Renal cortical epithelial cell (primary cell): ENCODE results near the gene THAP11. TPM values are rescaled to one million over a fixed set of nuclear protein-coding genes. Genes with fewer than 3 reads are reported as not detected.
"Not testable (repeated sequence)": the region's sequence is repeated elsewhere in the genome, so short reads cannot be mapped to it uniquely, and the experiment has no call there.

Experiments
- DNase-seq: peaks from one replicate; pipeline ENCODE4 v3.0.0-alpha.2; 2011; ENCODE audit warnings: low read depth
- total RNA-seq: library from RNA; depleted of rRNA; stranded (reverse); fragments of >200 nt; gene quantifications from 2 replicates; pipeline ENCODE4 v1.2.3, GENCODE V29; 2014

Gene THAP11
- total RNA-seq, 1 donor from 2014 or later = 36.1 TPM

DNA sequence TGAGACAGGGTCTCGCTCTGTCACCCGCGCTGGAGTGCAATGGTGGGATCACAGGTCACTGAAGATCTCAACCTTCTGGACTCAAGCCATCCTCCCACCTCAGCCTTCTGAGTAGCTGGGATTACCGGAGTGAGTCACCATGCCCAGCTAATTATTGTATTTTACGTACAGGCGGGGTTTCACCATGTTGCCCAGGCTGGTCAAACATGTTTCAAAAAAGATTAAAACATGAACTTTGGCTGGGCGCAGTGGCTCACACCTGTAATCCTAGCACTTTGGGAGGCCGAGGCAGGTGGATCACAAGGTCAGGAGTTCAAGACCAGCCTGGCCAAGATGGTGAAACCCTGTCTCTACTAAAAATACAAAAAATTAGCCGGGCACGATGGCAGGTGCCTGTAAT, 4.9 kb upstream of the THAP11 start:
- not testable (repeated sequence) for DNase-seq

DNA sequence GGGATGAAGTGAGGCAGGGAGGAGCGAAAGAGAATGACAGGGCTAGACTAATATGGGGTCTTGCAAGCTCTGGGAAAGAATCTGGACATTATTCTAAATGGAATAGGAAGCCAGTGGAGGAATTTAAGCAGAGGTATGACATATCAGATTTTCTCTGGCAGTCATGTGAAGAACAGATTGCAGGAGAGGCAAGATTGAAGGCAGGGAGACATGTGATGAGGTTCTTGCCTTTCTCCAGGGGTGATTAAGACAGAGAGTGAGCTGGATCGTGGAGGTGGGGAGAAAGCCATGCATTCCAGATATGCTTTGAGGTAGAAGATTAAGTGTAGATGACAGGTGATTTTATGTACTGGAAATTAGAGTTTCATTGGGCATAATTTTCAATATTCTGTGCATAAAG, 4.3 kb upstream of the THAP11 start:
- DNase-seq = no peak

DNA sequence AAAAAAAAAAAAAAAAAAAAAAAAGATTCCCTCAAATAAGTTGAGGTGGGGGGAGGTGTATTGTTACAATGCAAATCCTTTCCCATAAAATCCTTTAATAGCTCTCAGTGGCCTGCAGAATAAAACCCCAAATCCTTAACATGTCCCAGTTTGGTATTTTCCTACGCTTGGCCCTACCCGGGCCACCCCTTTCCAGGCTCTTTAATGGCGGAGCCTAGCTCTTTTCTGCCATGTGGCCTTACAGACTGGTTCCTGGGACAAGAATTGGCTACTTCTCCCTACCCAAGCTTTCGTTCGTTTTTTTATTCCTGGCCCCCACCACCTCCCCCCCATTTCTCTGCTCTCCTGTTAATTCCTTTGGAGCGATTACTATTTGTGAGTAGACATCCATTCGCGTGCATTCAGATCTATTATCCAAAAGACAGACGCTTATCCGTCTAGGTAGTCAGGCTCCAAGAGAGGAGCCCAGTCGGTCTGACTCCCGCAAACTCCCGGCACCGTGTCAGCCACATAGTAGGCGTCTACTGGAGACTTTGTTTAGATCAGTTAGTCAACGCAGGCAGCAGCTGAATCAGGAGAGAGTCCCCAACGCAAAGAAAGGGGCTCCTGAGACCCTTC, 813 bp upstream of the THAP11 start:
- DNase-seq = no peak

- DNase-seq = no peak
These were observed 606 bp downstream of the THAP11 start for GRCh38 chr16:67842509-67843342.

DNA sequence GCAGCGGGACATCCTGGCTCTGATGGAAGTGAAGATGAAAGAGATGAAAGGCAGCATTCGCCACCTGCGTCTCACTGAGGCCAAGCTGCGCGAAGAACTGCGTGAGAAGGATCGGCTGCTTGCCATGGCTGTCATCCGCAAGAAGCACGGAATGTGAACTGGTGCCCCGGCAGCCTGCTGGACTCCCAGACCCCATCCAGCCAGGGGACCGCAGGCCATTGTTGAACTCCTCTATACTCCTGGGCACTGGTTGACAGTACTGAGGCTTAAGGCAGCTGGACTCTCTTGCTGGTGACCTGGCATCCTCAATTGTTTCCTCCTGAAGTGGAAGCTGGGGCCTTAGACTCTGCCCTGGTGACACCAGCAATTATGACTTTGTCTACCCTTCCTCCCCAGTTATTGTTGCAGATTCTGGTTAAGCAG, 1.2 kb downstream of the THAP11 start:
- no peak for DNase-seq

- peak; percentile 46 for DNase-seq
These were observed 2.4 kb downstream of the THAP11 start for GRCh38 chr16:67844497-67844896.

DNA sequence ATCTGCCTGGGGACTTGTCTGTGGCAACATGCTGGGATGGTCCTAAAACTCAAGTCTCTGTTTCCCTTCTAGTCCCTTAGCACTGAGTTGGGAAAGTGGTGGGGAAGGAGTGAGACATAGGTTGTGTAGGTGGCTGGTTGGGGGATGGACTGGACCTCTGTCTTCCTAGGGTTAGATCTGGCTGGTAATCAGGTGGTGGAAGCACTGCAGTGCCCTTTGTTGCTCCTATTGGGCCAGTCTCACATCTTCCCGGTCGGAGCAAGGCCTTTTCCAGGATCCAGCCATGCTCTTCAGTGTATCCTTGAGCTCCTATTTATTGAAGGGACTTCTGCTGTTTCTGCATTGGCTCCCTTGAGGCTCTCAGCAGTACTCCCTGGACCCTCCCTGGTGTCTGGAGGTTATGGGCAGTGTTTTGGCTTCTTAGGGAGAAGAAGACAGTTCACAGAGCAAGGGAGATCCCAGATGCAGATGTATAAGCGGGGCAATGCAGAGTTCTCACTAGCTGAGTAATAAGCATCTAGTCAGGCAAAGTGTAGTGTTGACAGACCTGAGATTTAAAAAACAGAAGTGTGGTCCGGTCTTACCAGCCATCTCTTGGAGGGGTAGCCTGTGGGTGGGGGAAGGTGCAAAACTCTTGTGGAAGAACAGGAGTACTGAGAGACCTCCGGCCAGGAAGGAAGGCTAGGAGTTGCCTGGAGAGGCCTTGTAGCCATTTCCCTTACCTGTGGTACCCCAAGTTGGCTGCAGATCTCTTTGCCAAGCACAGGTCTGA, 3.4 kb downstream of the THAP11 start:
- DNase-seq = no peak

- DNase-seq = no peak
These were observed 3.9 kb downstream of the THAP11 start for GRCh38 chr16:67846063-67846319.

DNA sequence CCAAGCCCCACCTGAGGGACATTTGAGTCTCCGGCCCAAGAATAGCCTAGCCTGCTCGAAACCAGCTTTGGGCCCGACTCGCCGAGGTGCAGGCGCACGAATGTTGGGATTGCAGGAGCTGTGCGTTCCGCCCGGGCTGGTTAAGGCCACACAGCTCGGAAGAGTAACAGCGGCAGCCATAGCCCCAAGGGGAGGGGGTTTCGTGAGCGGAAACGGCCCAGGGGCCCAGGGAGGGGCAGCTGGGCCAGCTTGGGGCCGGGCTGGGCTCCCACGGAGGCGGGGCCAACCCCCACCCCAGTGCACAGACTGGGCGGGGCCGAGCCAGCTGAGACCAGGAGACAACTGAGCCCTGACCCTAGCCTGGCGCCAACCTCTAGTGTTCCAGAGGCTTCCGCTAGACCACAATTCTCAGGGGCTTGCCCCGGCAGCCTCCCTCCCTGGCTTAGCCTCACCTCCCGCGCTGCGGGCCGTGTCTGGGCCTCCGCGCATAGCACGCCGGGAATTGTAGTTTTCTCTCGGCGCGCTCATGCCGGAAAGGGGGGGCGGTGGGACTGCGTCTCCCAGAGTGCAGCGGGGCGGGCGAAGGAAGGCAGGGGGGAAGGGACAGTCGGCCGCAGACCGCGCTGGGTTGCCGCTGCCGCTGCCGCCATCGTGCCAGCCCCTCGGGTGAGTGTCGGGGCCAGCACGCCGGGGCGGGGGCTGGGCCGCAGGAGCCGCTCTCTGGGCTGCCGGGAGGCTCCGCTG, 4.4 kb downstream of the THAP11 start, which contains the start of gene NUTF2:
NUTF2 (plus strand) TSS at position 614 of the 744 bp plus-strand sequence. CDS start 18,198 bp downstream, outside the sequence.
- DNase-seq = peak; percentile 72

DNA sequence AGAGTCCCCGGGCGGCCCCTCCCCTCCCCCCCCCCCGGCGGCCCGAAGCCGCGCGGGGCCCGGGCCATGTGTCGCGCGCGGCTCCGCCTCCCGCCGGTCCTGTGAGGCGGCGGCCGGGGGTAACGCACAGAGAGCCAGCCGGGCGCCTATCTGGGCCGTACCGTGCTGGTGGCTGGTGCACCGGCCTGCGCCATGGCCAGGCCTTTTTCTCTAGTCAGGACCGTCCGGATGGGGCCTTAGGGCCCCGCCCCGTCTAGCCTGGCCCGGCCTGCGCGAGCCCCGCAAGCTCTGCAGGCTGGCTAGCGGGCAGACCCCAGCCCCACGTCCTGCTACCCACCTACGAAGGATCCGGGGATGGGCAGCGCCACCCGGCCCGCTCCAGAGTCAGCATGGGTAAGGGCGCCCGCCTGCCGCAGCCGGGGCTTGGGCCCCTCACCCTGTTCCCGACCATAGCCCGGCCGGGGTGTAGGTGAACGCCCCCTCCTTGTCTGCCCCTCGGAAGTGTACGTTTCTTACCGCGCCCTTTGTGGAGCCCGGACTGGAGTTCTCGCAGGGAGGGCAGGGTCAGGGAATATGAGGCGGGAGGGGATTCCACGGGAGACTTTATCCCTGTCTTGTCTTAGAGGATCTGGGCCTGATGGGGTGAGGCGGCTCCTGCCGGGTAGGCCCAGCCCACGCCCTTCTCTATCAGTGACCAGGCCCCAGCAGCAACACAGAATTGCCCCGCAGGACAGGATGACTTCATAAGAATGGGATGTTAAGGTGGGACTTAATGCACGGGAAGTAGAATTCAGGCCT, 5.1 kb downstream of the THAP11 start, which contains the start of gene CENPT:
CENPT (minus strand) TSS at position 630 of the 798 bp plus-strand sequence. CDS start 13,834 bp downstream, outside the sequence.
- peak; percentile 75 for DNase-seq

DNA sequence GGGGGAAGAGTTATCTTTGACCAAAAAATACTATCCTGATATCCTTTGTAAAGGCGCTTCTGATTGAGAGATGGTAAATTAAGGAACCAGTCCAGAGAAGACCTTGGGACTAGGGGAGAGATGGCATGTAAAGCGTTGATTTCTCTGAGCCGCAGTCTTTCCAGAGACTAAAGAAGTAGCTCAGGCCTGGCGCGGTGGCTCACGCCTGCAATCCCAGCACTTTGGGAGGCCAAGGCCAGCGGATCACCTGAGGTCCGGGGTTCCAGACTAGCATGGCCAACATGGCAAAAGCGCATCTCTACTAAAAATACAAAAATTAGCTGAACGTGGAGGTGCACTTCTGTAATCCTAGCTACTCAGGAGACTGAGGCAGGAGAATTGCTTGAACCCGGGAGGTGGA, 6.0 kb downstream of the THAP11 start:
- DNase-seq = no peak

DNA sequence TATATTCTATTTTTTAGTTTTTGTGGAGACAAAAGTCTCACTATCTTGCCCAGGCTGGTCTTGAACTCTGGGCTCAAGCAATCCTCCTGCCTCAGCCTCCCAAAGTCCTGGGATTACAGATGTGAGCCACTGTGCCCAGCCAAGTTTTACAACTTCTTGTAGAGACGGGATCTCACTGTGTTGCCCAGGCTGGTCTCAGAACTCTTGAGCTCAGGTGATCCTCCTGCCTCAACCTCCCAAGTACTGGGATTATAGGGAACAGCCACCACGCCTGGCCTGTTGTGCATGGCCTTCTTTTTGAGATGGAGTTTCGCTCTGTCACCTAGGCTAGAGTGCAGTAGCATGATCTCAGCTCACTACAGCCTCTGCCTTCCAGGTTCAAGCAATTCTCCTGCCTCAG, 11.6 kb downstream of the THAP11 start:
- no peak for DNase-seq

DNA sequence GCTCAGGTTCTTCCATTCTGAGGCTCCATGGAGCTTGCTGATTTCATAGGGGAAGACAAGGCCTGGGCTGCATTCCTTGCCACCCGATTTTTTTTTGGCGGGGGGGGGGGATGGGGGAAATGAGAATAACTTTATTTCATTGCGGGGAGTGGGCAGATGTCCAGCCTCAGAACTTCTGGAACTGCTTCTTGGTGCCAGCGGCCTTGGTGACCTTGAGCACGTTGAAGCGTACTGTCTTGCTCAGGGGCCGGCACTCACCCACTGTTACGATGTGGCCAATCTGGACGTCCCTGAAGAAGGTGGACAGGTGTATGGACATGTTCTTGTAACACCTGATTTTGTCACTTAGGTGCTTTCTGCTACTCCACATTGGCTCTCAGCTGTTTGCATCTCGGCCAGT, 13.7 kb downstream of the THAP11 start:
- DNase-seq = no peak

DNA sequence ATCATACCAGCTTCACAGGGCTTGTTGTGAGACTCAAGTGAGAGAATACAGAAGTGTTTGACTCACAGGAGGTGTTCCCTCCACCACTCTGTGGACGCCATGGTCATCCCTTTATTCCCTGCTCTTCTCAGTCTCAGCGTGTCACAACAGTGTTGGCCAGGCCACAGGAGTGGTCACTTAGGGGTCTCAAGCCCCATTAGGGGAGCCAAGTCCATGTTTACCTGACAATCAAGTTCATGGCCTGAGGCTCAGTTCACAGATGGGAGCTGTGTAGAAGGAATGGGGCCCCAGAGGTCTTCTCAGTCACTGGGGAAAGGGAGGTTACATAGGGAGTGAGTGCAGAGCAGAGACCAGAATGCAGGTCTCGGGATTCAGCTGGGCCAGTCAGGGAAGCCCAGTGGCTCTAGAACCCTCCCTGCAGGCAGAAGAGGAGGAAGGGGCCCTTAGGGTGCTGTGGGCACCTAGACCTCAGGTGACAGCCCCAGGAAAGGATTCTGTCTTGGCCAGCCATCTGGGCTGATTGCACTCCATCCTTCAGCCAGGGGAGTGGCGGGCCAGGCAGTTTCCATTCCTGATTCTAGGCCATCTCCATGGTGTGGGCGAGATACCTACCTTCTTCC, 14.9 kb downstream of the THAP11 start:
- DNase-seq = no peak

DNA sequence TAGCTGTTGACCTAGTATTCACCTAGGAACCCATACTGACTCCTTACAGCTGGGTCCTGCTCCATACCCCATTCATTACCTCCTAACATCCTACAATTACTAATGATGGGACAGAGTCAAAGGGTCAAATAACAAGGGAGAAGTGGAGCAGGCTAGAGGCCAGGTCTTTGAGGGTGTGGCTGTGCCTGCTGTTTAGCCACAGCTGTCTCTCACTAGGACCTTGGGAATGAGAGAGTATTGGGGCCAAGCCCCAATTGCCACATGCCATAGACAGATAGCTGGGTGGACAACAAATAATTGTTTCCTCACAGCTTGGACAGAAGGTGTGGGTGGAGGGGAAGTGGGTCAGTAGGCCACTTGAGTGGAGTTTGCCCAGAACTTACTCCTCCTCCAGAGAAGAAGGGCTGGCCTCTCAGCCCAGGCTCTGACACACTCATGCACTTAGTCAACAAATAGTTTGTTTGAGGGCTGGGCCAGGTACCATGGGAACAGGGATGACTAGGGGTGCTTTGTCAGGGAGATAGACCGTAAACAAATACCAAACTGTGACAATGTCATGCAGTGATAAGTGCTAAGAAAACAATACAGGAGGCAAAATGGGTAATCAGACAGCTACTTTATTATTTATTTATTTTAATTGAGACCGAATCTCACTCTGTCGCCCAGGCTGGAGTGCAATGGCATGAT, 15.6 kb downstream of the THAP11 start:
- DNase-seq = peak; percentile 99

DNA sequence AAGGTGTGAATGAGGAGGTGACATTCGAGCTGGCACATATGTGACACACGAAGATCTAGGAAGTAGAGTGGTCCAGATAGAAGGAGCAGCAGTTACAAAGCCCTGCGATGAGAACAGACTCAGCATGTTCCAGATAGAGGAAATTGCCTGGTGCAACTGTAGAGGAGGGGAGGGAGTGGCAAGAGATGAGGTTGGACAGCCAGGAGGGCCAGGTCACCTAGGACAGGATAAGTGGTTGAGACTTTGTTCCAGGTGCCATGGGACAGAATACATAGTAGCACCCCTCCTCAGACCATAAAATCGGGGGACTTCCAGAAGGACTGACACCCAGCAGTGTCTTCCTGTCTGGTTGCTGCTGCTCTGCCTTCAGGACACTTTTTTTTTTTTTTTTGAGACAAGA, 16.4 kb downstream of the THAP11 start:
- DNase-seq = no peak

DNA sequence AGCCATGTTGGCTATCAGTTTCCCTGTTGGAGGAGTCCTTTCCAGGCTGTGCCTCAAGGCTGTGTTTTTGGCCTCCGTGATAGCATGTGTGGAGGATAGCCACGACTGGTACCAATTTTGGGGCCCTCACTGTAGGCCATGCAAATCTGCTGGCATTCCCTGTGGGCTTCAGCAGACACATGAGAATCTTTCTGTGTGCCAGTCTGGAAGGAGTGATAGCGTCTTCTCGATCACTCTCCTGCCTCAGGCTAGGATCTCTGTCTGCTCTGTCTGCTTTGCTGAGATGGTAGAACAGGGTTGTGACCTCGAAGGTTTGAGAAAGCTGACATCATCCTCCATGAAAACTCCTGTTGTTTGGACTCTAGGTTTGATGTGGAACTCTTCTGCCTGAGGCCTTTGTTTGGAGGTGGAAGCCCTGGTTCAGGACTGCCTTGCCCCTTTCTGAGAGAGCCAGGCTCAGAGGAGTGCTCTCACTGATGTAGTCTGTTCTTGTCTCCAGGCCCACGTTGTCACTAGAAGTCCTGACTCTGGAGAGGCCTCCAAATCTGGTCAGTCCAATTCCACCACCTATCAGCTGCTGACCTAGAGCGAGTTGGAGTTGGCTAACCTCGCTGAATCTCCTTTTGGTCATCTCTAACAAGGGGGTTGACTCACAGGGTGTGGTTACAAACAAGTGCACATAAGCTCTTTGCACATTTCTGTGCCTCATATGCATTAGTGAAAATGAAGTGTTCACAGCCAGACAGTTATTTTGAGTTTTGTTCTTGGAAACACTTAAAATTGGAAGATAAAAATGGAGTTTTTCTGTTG, 18.7 kb downstream of the THAP11 start:
- DNase-seq = no peak

- no peak for DNase-seq
These were observed 19.8 kb downstream of the THAP11 start for GRCh38 chr16:67861877-67862276.
